ENCODE results near the gene SEMA3A.

GRCh38 chr7:83921941-83922607 is 272.5 kb downstream of the SEMA3A start:
- no peak for TF ChIP-seq POLR2AphosphoS5 (IDR thresholded peaks at IDR 0.05)
- TF ChIP-seq, protein P1, sequence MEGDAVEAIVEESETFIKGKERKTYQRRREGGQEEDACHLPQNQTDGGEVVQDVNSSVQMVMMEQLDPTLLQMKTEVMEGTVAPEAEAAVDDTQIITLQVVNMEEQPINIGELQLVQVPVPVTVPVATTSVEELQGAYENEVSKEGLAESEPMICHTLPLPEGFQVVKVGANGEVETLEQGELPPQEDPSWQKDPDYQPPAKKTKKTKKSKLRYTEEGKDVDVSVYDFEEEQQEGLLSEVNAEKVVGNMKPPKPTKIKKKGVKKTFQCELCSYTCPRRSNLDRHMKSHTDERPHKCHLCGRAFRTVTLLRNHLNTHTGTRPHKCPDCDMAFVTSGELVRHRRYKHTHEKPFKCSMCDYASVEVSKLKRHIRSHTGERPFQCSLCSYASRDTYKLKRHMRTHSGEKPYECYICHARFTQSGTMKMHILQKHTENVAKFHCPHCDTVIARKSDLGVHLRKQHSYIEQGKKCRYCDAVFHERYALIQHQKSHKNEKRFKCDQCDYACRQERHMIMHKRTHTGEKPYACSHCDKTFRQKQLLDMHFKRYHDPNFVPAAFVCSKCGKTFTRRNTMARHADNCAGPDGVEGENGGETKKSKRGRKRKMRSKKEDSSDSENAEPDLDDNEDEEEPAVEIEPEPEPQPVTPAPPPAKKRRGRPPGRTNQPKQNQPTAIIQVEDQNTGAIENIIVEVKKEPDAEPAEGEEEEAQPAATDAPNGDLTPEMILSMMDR (IDR thresholded peaks at IDR 0.05; ENCODE audit: poor library complexity, severe bottlenecking), result no peak
- TF ChIP-seq, protein P2, sequence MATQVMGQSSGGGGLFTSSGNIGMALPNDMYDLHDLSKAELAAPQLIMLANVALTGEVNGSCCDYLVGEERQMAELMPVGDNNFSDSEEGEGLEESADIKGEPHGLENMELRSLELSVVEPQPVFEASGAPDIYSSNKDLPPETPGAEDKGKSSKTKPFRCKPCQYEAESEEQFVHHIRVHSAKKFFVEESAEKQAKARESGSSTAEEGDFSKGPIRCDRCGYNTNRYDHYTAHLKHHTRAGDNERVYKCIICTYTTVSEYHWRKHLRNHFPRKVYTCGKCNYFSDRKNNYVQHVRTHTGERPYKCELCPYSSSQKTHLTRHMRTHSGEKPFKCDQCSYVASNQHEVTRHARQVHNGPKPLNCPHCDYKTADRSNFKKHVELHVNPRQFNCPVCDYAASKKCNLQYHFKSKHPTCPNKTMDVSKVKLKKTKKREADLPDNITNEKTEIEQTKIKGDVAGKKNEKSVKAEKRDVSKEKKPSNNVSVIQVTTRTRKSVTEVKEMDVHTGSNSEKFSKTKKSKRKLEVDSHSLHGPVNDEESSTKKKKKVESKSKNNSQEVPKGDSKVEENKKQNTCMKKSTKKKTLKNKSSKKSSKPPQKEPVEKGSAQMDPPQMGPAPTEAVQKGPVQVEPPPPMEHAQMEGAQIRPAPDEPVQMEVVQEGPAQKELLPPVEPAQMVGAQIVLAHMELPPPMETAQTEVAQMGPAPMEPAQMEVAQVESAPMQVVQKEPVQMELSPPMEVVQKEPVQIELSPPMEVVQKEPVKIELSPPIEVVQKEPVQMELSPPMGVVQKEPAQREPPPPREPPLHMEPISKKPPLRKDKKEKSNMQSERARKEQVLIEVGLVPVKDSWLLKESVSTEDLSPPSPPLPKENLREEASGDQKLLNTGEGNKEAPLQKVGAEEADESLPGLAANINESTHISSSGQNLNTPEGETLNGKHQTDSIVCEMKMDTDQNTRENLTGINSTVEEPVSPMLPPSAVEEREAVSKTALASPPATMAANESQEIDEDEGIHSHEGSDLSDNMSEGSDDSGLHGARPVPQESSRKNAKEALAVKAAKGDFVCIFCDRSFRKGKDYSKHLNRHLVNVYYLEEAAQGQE (IDR thresholded peaks at IDR 0.05; ENCODE audit: borderline replicate concordance), result no peak
- TF ChIP-seq EP300 (conservative IDR thresholded peaks at IDR 0.05; ENCODE audit: poor library complexity, severe bottlenecking), result no peak
- no peak for TF ChIP-seq RAD21 (conservative IDR thresholded peaks at IDR 0.05)
- TF ChIP-seq MXI1 (conservative IDR thresholded peaks at IDR 0.05; ENCODE audit: poor library complexity, severe bottlenecking), result no peak

Measured in neural cell (in vitro differentiated cells).